ENCODE results near the gene FANK1. TPM values are rescaled to one million over a fixed set of nuclear protein-coding genes. Genes with fewer than 3 reads are reported as not detected.

FANK1 gene
- polyA plus RNA-seq, 1 of the 3 experiments (the other 2 are of a cell fraction): 12.3 TPM

GRCh38 chr10:125929618-125930017, 33.3 kb downstream of the FANK1 start:
- no peaks in the 10 kb centered on the region for H3K36me3 ChIP-seq (replicated peaks in 1 of 2; ENCODE audit: control insufficient read depth in 1 of 2, insufficient read depth in 2 of 2, low read length in 1 of 2)
- no peak for DNase-seq
- no peaks in the 10 kb centered on the region for H3K9me2 ChIP-seq
- no peaks in the 10 kb centered on the region for H3K9me3 ChIP-seq
- POLR2A ChIA-PET: no interaction called here
- H3K4me1 ChIP-seq (ENCODE audit: control insufficient read depth in 1 of 2, insufficient read depth in 2 of 2, low read depth in 1 of 2, low read length in 1 of 2): peaks cover 0 to 4% of the 10 kb centered on the region in 2 experiments; a peak in 1 of 4 replicates
- CTCF ChIA-PET: interaction anchor here (1.6 kb wide), 1 partner anchor 574 kb away, joined by 7 read pairs; no protein-coding TSS in a partner anchor
- 97% methylated on average over 4 of the region's 4 CpGs for WGBS (ENCODE audit: low lambda C conversion rate)
- H3K79me2 ChIP-seq (ENCODE audit: insufficient read depth): no peaks in the 10 kb centered on the region
- no peaks in the 10 kb centered on the region; the same call in 1 of the 2 replicates for H4K20me1 ChIP-seq (ENCODE audit: insufficient read depth)
- H3K27ac ChIP-seq (ENCODE audit: low read depth in 2 of 2, low read length in 1 of 2): no peak overlapping the region
- H2AFZ ChIP-seq (ENCODE audit: low read depth): no peak overlapping the region
- no peak overlapping the region for H3K4me2 ChIP-seq
- no peak overlapping the region for H3K4me3 ChIP-seq (ENCODE audit: low read depth in 2 of 2, low read length in 1 of 2)
- TF ChIP-seq SMC3 (IDR thresholded peaks at IDR 0.05; ENCODE audit: low read depth, low read length) (no peak), JUND (IDR thresholded peaks at IDR 0.05) (no peak), PBX3 (IDR thresholded peaks at IDR 0.05) (no peak), SIN3A (IDR thresholded peaks at IDR 0.05; ENCODE audit: borderline replicate concordance, low read depth, low read length) (no peak), MEF2A (IDR thresholded peaks at IDR 0.05; ENCODE audit: borderline replicate concordance, low read depth) (no peak), POLR2AphosphoS5 (IDR thresholded peaks at IDR 0.05; ENCODE audit: low read depth, low read length) (no peak)
- H3F3A ChIP-seq (replicated peaks; ENCODE audit: insufficient read depth): no peaks in the 10 kb centered on the region
- no peaks in the 10 kb centered on the region for H3K27me3 ChIP-seq (ENCODE audit: insufficient read depth)
- H3K9ac ChIP-seq: no peak overlapping the region

GRCh38 chr10:125933693-125934092, 37.3 kb downstream of the FANK1 start:
- no peak for TF ChIP-seq MAX (IDR thresholded peaks at IDR 0.05; ENCODE audit: low read depth)
- no peak for TF ChIP-seq RXRA (IDR thresholded peaks at IDR 0.05; ENCODE audit: borderline replicate concordance, low read depth)
- no peak for TF ChIP-seq GABPA (IDR thresholded peaks at IDR 0.05; ENCODE audit: low read depth)
- no peak for TF ChIP-seq RAD21 (IDR thresholded peaks at IDR 0.05; ENCODE audit: low read length)
- TF ChIP-seq NFIC (IDR thresholded peaks at IDR 0.05; ENCODE audit: borderline replicate concordance): no peak
- no peak for TF ChIP-seq RFX5 (IDR thresholded peaks at IDR 0.05; ENCODE audit: low read length)
- no peak for TF ChIP-seq CTCF (IDR thresholded peaks at IDR 0.05)
- no peak for TF ChIP-seq RCOR1 (IDR thresholded peaks at IDR 0.05; ENCODE audit: low read length)
- no peak for TF ChIP-seq GATA2 (CRISPR knock-in tag; IDR thresholded peaks at IDR 0.05)
- no peak for TF ChIP-seq MXI1 (IDR thresholded peaks at IDR 0.05; ENCODE audit: low read depth, low read length)
- no peak for TF ChIP-seq EZH2phosphoT487 (IDR thresholded peaks at IDR 0.05; ENCODE audit: borderline replicate concordance, low read depth)
- TF ChIP-seq ZBTB33 (IDR thresholded peaks at IDR 0.05; ENCODE audit: borderline replicate concordance, low read depth): no peak
- no peak for TF ChIP-seq JUND (IDR thresholded peaks at IDR 0.05)
- no peak for TF ChIP-seq YY1 (IDR thresholded peaks at IDR 0.05; ENCODE audit: low read depth)
- TF ChIP-seq NRF1 (IDR thresholded peaks at IDR 0.05; ENCODE audit: low read depth, low read length): no peak
- no peak for TF ChIP-seq IRF3 (IDR thresholded peaks at IDR 0.05; ENCODE audit: low read depth, low read length)
- TF ChIP-seq PBX3 (IDR thresholded peaks at IDR 0.05): no peak
- TF ChIP-seq SIN3A (IDR thresholded peaks at IDR 0.05; ENCODE audit: borderline replicate concordance, low read depth, low read length): no peak
- no peak for TF ChIP-seq FOXM1 (IDR thresholded peaks at IDR 0.05; ENCODE audit: low read depth)
- Histone ChIP-seq H3K4me2 (no peak overlapping the region), H3K9me3 (no peaks in the 10 kb centered on the region), H3K4me3 (ENCODE audit: low read depth in 2 of 2, low read length in 1 of 2) (no peak overlapping the region), H3K9me2 (no peaks in the 10 kb centered on the region), H3F3A (replicated peaks; ENCODE audit: insufficient read depth) (no peaks in the 10 kb centered on the region), H3K9ac (no peak overlapping the region), H3K36me3 (replicated peaks in 1 of 2; ENCODE audit: control insufficient read depth in 1 of 2, insufficient read depth in 2 of 2, low read length in 1 of 2) (no peaks in the 10 kb centered on the region), H2AFZ (ENCODE audit: low read depth) (no peak overlapping the region), H3K27me3 (ENCODE audit: insufficient read depth) (no peaks in the 10 kb centered on the region), H3K79me2 (ENCODE audit: insufficient read depth) (no peaks in the 10 kb centered on the region), H3K4me1 (ENCODE audit: control insufficient read depth in 1 of 2, insufficient read depth in 2 of 2, low read depth in 1 of 2, low read length in 1 of 2) (peaks cover 0 to 7% of the 10 kb centered on the region in 2 experiments; a peak in 1 of 4 replicates), H3K27ac (ENCODE audit: low read depth in 2 of 2, low read length in 1 of 2) (no peak overlapping the region), H4K20me1 (ENCODE audit: insufficient read depth) (no peaks in the 10 kb centered on the region; the same call in 1 of the 2 replicates)
- 39% methylated on average over 4 of the region's 4 CpGs for WGBS (ENCODE audit: low lambda C conversion rate)
- ChIA-PET POLR2A (no interaction called here), CTCF (interaction anchor here (0.5 to 3.6 kb wide), 44 partner anchors 17 to 1921 kb away, joined by 3 to 46 read pairs (median 4); partner anchors contain the start of gene ADAM12)
- no peak for DNase-seq

Data from SK-N-SH (cell line).